Non-pigmented ciliary epithelial cell (primary cell): ENCODE measurements around the gene CLN3.
"Not testable (repeated sequence)": the region's sequence is repeated elsewhere in the genome, so short reads cannot be mapped to it uniquely, and the experiment has no call there.

Experiments
- DNase-seq: peaks from one replicate; pipeline ENCODE4 v3.0.0-alpha.2; 2010; ENCODE audit warnings: low read depth

Gene CLN3

DNA sequence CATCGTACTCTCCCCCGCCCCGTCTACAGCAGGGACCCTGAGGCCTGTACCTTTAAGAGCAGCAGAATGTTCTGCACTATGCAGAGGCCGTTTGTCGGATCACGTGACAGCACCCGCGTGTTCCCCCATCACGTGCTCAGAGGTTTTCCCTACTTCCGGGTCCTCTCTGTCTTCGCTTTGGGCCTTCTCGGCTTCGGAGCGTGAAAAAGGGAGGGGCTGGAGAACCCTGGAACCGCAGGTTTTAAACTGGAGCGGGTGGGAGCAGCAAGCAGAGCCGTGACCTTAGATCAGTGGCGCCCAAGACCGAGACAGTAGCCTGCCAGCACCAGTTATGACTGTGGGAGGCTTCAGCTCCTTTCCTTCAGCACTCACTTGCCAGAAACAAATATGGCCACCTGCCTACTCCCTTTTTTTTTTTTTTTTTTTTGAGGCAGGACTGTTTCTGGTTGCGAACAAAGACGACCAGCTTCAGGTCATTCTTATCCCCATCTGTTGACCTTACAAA lies at the start of gene CLN3:
CLN3 (minus strand) TSS at position 105 of the 505 bp plus-strand sequence. CDS start 315 bp downstream, outside the sequence.
- peak; percentile 72 for DNase-seq

DNA sequence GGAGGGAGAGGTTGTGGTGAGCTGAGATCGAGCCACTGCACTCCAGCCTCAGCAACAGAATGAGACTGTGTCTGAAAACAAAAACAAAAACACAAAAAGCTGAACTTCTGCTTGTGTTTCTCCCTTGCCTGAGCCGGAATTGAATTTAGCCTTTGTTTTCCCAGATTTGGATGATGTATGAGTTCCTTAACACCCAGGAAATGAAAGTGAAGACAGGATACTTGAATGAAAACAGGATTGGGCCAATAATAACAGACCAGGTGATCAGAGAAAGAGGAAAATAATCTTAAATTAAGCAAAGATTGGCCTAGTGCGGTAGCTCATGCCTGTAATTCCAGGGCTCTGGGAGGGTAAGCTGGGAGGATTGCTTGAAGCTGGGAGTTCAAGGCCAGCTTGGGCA lies 48.5 kb upstream of the CLN3 start:
- no peak for DNase-seq

DNA sequence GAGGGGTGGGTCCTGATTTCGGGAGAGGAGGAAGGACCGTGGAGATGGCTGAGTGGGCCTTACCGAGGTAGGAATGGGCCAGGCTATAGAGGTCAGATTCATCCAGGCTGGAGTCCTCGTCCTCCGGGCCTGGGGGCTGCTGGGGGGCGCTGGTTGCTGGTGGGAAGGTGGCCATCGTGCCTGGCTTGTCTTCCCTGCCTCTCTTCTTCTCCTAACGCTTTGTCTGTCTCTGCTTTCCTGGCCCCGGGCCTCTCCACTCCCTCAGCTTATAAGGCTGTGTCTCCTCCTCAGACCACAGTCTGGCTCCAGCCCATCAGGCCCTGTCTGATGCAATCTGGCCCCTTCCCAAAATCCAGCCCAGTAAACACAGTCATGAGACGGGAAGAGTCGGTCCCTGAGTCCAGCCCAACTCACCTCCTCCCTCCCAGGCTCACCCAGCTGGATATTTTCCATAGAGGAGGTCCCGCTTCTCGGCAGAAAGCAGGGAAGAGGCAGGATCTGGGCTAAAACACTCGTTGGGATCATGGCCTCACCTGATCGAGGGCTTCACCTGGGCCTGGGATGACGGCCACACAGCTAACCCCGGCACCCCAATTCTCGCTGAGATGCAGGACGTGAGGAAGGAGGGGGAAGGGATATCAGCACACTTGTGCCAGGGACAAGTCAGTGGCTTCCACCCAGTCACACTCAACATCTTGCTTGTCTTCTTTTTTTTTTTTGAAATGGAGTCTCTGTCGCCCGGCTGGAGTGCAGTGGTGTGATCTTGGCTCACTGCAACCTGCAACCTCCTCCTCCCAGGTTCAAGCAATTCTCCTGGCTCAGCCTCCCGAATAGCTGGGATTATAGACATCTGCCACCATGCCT lies 47.1 kb upstream of the CLN3 start, which contains the start of gene NUPR1:
NUPR1 (minus strand) TSS at position 242 of the 864 bp plus-strand sequence; CDS start at position 175, 67 bp downstream.
- peak; percentile 58 for DNase-seq

DNA sequence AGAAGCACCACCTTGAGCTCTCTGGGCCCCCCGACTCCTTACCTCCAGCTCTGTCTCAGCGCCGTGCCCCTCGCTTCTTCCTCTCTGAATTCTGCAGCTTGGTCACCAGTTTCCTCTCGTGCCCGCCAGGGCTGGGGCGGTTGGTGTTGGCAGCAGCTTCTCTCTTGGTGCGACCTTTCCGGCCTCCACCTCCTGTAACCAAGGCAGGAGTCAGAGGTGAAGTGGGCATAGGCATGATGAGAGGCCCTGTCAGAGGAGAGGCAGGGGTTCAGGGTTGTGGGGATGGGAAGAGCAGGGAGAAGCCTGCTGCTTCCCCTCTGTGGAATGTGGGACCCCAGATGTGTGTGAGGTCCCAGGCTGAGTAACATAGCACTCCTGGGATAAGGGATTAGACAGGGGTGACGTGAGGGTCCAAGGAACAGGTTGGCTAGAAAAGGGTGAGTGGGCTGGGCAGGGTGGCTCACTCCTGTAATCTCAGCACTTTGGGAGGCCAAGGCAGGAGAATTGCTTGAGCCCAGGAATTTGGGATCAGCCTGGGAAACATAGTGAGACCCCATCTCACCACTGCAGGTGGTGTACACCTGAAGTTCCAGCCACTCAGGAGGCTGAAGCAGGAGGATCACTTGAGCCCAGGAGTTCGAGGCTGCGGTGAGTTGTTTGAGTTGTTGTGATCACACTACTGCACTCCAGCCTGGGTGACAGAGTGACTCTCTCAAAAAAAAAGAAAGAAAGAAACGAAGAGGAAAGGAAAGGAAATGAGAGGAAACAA lies 46.3 kb upstream of the CLN3 start:
- DNase-seq = no peak

DNA sequence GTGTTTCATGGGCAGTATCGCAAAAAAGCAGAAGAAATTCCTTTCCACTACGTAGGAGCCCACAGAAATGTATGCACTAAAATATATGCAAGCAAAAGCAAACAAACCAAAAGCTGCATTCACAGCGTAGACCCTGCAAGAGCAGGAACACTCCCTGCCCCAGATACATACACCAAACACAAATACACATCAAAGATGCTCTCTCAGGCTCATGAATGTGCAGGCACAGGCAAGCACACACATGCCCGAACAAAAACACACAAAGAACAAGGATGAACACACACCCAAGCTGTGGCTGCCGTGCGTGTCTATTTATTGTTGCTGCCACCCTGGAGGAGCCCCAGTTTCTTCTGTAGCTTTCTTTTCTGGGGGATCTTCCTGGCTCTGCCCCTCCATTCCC lies 45.2 kb upstream of the CLN3 start:
- DNase-seq = no peak

DNA sequence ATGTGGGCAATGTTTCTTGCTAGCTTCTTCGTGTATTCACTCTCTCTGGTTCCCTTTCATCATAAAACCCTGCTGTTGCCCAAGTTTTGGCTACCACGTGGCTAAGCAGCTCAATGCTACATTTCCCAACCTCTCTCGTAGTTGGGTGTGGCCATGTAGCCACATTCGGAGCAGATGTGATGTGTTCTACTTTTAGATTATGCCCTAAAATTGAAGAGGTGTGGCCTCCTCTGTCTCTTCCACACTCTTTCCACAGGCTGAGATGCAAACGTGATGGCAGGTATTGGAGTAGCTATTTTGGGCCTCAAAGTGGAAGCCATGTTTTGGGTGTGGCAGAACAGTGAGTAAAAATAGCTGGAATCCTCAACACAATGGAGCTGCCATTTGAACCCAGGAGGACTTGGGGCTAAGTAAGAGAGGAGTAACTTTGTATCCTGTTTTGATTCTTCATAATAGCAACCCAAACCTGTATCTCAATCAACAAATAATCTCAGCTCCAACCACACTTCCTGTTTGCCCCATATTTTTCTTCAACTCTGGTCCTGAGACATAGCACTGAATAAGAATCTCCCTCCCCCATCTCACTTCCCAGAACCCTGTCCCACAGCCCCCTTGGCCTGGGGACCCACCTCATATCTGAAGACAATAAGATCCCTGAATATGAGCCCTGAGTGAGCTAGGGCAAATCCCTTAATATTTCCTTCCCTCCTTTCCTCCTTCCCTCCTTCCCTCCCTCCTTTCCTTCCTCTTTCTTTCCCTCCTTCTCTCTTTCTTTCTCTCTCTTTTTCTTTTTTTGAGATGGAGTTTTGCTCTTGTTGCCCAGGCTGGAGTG lies 42.9 kb upstream of the CLN3 start:
- DNase-seq = no peak

DNA sequence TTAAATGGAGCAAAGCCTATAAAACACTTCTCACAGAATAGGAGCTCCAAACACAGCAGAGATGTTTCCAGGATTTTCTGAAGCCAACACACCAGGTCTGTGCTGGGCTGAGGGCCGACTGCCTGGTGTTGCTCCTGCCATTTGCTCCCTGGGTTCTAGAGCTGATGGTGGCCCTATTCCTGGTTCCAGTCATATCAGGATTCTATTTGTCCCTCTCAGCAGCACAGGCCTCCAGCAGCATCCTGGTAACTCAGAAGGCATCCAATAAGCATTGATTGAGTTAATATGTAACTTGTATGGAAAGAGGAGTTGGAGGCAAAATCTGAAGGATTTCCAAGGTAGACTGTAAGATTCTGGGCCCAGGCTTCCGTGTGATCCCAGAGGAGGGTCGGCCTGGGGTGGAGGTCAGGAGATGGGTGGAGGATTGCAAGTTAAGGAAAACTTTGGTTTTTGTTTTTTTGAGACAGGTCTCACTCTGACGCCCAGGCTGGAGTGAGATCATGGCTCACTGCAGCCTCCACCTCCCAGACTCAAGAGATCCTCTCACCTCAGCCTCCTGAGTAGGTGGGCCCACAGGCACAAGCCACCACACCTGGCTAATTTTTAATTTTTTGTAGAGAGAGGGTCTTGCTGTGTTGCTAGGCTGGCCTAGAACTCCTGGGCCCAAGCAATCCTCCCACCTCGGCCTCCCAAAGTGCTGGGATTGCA lies 41.2 kb upstream of the CLN3 start:
- DNase-seq = no peak

DNA sequence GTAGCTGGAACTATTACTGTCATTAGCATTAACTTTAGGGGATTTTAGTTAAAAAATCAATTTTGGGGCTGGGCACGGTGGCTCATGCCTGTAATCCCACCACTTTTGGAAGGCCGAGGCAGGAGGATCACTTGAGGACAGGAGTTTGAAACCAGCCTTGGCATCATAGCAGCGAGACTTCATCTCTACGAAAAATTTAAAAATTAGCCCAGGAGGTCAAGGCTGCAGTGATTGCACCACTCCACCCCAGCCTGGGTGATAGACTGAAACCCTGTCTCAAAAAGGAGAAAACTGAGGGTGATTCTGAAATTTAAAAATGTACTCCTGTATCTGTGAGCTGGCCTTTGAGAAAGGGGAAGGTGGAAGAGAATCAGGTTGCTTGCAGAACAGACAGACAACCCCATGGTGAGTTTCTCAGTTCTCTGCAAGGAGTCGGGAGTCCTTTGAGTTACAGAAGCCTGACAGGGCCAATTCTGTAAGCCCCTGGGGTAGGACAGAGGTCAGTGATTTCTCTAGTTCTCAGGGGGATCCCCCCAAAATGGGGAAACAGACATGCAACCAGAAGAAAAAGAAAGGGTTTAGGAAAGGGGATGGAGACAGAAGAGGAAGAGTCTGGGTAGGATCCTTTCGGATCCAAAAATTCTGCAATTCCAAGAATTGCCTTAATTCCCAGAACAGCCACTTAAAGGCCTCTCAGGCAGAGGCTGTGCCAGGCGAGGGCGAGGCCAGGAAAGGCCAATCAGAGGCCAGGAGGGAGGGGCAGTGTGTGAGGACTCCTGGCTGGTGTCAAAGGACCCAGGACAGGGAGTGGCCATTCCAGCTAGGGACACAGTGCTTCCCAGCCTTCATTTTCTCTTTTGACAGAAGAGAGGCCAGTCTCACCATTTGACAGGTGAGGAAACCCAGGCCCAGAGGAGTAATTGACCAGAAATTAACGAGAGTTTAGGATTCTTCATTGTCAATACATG lies 40.2 kb upstream of the CLN3 start:
- DNase-seq = no peak

DNA sequence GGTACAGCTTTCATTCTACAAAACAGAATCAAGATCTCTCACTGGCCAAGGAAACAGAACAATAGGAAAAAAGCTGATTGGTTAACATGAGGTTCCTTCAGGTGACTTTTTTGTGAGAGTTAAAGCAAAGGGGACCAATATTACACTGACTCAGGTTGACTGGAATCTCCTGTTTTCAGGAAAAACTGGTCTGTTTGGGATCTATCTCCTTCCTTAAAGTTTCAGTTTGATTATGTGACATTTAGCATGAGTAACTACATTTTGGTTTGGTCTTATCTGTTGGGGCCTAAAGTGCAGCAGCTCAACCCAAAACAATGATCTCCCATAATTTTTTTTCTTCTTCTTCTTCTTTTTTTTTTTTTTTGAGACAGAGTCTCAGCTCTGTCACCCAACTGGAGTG lies 37.2 kb upstream of the CLN3 start:
- DNase-seq = no peak

DNA sequence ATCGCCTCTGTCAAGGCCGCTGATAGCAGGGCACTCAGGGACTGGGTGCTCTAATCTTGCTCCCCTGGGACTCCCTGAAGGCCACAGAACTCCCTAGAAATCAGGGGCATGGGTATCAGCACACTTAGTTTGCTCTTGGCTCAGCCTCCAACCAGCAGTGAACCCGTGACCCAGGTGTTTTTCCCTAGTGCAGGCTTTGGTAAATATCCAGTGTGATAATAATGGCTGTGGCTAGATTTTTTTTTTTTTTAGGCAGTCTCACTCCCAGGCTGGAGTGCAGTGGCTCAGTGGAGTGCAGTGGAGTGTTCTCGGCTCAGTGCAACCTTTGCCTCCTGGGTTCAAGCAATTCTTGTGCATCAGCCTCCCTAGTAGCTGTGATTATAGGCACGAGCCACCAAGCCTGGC lies 36.6 kb upstream of the CLN3 start:
- no peak for DNase-seq

DNA sequence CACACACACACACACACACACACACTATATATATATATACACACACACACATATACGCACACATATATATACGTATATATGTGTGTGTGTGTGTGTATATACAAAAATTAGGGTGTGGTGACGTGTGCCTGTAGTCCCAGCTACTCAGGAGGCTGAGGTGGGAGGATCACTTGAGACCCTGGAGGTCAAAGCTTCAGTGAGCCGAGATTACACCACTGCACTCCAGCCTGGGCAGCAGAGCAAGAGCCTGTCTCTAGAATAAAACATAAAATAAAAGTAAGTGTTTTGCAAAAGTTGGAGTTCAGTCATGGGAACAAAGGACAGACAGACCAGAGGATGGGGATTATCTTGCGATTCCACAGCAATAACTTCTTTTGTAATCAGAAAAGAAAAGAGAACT lies 36.1 kb upstream of the CLN3 start:
- DNase-seq = no peak

DNA sequence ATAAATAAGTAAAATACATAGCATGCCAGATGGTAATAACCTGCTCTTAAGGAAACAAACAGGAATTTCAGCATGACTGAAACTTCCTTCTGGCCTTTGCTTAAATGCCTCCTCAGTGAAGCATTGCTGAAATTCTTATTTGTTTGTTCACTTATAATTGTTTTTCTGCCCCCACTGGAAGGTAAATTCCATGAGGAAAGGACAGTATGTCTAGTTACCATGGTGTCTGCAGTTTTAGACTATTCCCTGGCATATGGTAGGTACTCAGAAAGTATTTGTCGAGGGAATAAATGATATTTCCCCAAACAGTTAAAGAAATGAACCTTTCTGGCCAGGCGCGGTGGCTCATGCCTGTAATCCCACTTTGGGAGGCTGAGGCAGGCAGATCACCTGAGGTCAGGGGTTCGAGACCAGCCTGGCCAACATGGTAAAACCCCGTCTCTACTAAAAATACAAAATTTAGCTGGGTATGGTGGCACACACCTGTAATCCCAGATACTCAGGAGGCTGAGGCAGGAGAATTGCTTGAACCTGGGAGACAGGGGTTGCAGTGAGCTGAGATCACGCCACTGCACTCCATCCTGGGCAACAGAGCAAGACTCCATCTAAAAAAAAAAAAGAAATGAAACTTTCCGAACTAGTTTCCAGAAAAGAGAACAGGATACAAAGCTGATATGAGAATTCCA lies 35.4 kb upstream of the CLN3 start:
- not testable (repeated sequence) for DNase-seq

DNA sequence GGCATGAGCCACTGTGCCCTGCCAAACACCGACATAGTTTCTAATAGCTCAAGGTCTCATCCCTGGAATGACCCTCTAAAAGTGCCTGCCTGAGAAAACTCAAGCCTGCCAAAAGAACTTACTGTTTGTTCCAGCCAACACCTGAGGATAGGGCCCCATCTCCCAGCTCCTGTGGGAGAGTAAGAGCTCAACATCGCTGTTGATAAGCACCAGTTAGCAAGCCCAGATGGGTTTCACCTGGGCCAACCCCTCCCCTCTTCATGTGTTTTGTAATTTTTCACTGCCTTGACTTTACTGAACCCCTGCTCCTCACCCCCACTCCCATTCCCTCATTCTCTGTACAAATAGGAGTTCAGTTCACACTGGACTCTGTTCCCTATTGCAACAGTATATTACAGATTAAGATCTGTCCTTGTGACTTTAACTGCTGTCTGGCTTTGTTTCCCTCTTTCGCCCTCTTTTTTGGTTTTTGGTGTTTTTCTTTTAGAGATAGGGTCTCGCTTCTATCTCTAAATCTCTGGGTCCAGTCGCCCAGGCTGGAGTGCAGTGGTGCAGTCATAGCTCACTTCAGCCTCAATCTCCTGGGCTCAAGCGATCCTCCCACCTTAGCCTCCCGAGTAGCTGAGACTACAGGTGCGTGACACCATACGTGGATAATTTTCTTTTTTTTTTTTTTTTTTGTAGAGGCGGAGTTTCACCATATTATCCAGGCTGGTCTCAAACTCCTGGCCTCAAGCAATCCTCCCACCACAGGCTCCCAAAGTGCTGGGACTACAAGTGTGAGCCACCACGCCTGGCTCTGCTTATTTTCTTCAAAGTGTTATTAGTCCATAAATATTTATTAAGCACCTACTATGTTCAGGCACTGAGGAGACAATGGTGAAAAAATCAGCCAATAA lies 34.6 kb upstream of the CLN3 start:
- DNase-seq = no peak

DNA sequence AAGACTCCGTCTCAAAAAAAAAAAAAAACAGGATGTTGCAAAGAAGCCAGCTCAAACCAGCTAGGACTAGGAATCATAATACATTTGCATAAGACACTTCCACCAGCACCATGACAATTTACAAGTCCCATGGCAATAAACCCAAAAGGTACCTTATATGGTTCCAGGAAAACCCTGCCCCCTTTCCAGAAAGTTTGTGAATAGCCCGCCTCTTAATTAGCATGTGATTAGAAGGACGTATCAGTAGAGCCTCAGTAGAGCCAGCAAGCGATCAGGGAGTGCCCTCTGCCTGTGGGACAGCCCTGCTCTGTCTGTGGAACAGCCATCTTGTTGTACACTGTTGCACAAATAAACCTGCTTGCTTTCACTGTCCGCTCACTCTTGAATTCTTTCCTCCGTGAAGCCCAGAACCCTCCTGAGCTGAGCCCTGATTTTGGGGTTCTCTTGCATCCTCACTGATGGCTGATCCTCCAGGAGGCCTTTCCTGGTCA lies 32.9 kb upstream of the CLN3 start:
- DNase-seq = no peak

DNA sequence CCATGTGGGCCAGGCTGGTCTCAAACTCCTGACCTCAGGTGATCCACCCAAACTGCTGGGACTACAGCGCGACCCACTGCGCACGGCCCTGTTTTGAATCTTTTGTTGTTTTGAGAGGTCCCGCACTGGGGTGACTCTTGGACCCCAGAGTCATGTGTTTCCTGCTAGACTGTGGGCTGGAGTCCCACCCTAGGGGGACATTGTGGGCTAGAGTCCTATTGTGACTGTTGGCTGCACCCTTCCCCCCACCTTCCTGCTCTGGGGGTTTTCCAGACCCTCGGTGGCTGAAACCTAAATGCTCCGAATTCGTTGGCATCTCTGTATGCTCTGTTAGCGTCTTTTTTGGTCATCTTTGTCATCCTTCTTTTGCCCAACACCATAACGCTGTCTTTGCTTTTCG lies 30.9 kb upstream of the CLN3 start:
- no peak for DNase-seq

DNA sequence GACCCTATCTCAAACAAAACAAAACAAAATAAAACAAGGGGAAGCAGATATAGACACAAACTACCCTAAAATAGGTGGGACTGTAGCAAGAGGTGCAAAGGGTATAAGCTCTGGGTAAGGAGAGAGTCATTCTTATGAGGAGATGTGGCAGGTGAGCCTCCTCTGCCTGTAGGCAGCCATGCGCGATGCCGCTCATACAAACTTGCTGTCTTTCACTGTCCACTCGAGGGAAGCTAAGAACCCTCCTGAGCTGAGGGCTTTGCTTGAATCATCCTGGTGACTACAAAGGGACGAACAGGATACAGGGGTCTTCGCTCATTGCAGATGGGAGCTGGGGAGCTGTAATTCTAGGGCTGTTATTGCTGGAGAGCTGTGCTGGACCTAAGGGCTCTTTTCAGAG lies 29.6 kb upstream of the CLN3 start:
- DNase-seq = no peak

DNA sequence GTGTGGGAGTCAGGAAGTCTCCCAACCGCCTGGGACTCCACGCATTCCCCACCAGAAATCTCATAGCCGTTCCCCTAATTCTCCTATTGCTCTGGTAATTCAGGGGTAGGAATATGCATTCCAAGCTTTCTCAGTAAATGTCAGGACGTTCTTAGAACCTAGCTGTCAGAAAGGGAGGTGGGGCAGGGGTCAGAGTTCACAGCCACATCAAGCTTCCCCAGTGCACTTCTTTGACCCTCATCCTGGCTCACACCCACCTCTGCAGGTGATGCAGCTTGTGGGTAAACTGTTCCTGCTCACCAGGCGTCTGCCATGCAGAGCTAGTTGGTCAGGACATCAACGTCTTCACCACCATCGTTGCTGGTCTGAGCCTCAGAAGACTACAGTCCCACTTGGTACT lies 28.8 kb upstream of the CLN3 start:
- DNase-seq = no peak

DNA sequence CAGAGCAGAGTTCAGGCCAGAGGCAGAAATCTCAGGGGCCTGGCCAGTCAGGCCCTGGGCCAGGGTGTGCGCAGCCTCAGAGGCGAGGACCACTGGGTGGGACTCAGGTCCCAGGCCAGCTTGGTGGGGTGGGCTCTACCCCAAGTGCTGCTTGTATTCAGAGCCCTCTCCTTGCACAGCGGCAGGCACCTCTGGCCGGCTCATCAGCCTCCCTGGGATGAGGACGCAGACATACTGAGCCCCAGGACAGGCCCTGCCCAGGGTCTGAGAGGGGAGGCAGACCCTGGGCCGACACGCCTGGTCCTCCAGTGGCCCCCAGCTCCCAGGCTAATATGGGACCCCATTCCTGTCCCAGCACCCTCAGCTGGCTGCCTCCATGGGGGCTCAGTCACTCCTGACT lies 22.4 kb upstream of the CLN3 start:
- DNase-seq = no peak
